ENCODE results near the gene PGRMC2. TPM values are rescaled to one million over a fixed set of nuclear protein-coding genes. Genes with fewer than 3 reads are reported as not detected.

Gene PGRMC2
- total and polyA plus RNA-seq, 2 donors (not counting 1 experiment from before 2014, with no cell fraction given): 4.7 to 30.7 TPM

- H3K27ac ChIP-seq (ENCODE audit: low read length in 2 of 2): no peak overlapping the region
- CTCF ChIA-PET: no interaction called here
- WGBS (ENCODE audit: insufficient coverage): no CpG with 5 or more reads among the region's 2 CpGs
- no peak overlapping the region for H2AFZ ChIP-seq (ENCODE audit: insufficient read depth, low read depth, low read length, poor library complexity, severe bottlenecking)
- no peaks in the 10 kb centered on the region for H3K9me3 ChIP-seq (ENCODE audit: control extremely low read depth in 1 of 3, control insufficient read depth in 2 of 3, insufficient read depth in 1 of 3, low read length in 2 of 3)
- H3K4me2 ChIP-seq (replicated peaks; ENCODE audit: low read depth, low read length, poor library complexity, severe bottlenecking): no peak overlapping the region
- H3K36me3 ChIP-seq (replicated peaks in 1 of 2; ENCODE audit: control extremely low read depth in 1 of 2, control insufficient read depth in 1 of 2, extremely low read depth in 1 of 2, insufficient read depth in 2 of 2, low read length in 1 of 2): no peaks in the 10 kb centered on the region
- H3K4me3 ChIP-seq (ENCODE audit: control extremely low read depth in 1 of 5, extremely low read depth in 1 of 5, insufficient read depth in 1 of 5, low read depth in 2 of 5, low read length in 4 of 5): no peak overlapping the region
- H3K9ac ChIP-seq (ENCODE audit: low read length): no peak overlapping the region
- ATAC-seq (ENCODE audit: low read depth): no peak
- H3K4me3 Mint-ChIP-seq: no peak overlapping the region
- no peaks in the 10 kb centered on the region for H3K4me1 ChIP-seq (ENCODE audit: control insufficient read depth in 2 of 2, insufficient read depth in 2 of 2, low read length in 2 of 2)
- H3K27me3 Mint-ChIP-seq: no peaks in the 10 kb centered on the region
- POLR2A ChIA-PET: no interaction called here
- H4K20me1 ChIP-seq (ENCODE audit: control insufficient read depth, insufficient read depth, low read length, poor library complexity, severe bottlenecking): no peaks in the 10 kb centered on the region
- intact Hi-C loops (cut with micrococcal nuclease): no loop called here
- no peak overlapping the region for H3K27ac Mint-ChIP-seq
- no peaks in the 10 kb centered on the region for H3K27me3 ChIP-seq (replicated peaks in 1 of 4; ENCODE audit: control extremely low read depth in 1 of 4, control insufficient read depth in 3 of 4, insufficient read depth in 4 of 4, low read length in 3 of 4)
- DNase-seq: no peak
- no peak for TF ChIP-seq EZH2 (IDR thresholded peaks at IDR 0.05; ENCODE audit: borderline replicate concordance, insufficient read depth, low read depth, low read length, poor library complexity, severe bottlenecking)
- no peak for TF ChIP-seq CTCF (IDR thresholded peaks at IDR 0.05)
- no peaks in the 10 kb centered on the region for H3K4me1 Mint-ChIP-seq
- H3K79me2 ChIP-seq (ENCODE audit: control insufficient read depth, insufficient read depth, low read length): no peaks in the 10 kb centered on the region
- no peaks in the 10 kb centered on the region for H3K9me3 Mint-ChIP-seq (ENCODE audit: insufficient read depth)
Observed at GRCh38 chr4:128298852-128299251, 11.2 kb upstream of the PGRMC2 start.

- no peaks in the 10 kb centered on the region for H3K9me3 Mint-ChIP-seq (ENCODE audit: insufficient read depth)
- CTCF ChIA-PET: no interaction called here
Observed at GRCh38 chr4:128298146-128298758, 10.6 kb upstream of the PGRMC2 start.

More at GRCh38 chr4:128298146-128298758, 10.6 kb upstream of the PGRMC2 start:
- TF ChIP-seq CTCF (IDR thresholded peaks at IDR 0.05) (no peak), EZH2 (IDR thresholded peaks at IDR 0.05; ENCODE audit: borderline replicate concordance, insufficient read depth, low read depth, low read length, poor library complexity, severe bottlenecking) (no peak)
- H2AFZ ChIP-seq (ENCODE audit: insufficient read depth, low read depth, low read length, poor library complexity, severe bottlenecking): no peak overlapping the region
- H3K4me1 ChIP-seq (ENCODE audit: control insufficient read depth in 2 of 2, insufficient read depth in 2 of 2, low read length in 2 of 2): no peaks in the 10 kb centered on the region
- DNase-seq (no peak), ATAC-seq (ENCODE audit: low read depth) (no peak)
- no peaks in the 10 kb centered on the region for H3K4me1 Mint-ChIP-seq
- no peaks in the 10 kb centered on the region for H3K27me3 ChIP-seq (replicated peaks in 1 of 4; ENCODE audit: control extremely low read depth in 1 of 4, control insufficient read depth in 3 of 4, insufficient read depth in 4 of 4, low read length in 3 of 4)
- no peak overlapping the region for H3K9ac ChIP-seq (ENCODE audit: low read length)
- H3K27ac Mint-ChIP-seq: no peak overlapping the region
- no peak overlapping the region for H3K27ac ChIP-seq (ENCODE audit: low read length in 2 of 2)
- H3K79me2 ChIP-seq (ENCODE audit: control insufficient read depth, insufficient read depth, low read length): no peaks in the 10 kb centered on the region
- no peaks in the 10 kb centered on the region for H3K36me3 ChIP-seq (replicated peaks in 1 of 2; ENCODE audit: control extremely low read depth in 1 of 2, control insufficient read depth in 1 of 2, extremely low read depth in 1 of 2, insufficient read depth in 2 of 2, low read length in 1 of 2)
- 95% methylated on average over 3 of the region's 7 CpGs for WGBS (ENCODE audit: insufficient coverage)
- intact Hi-C loops (cut with micrococcal nuclease): no loop called here
- no peak overlapping the region for H3K4me2 ChIP-seq (replicated peaks; ENCODE audit: low read depth, low read length, poor library complexity, severe bottlenecking)
- no peaks in the 10 kb centered on the region for H3K27me3 Mint-ChIP-seq
- no peak overlapping the region for H3K4me3 ChIP-seq (ENCODE audit: control extremely low read depth in 1 of 5, extremely low read depth in 1 of 5, insufficient read depth in 1 of 5, low read depth in 2 of 5, low read length in 4 of 5)
- H3K4me3 Mint-ChIP-seq: no peak overlapping the region
- POLR2A ChIA-PET: no interaction called here
- H4K20me1 ChIP-seq (ENCODE audit: control insufficient read depth, insufficient read depth, low read length, poor library complexity, severe bottlenecking): no peaks in the 10 kb centered on the region
- no peaks in the 10 kb centered on the region for H3K9me3 ChIP-seq (ENCODE audit: control extremely low read depth in 1 of 3, control insufficient read depth in 2 of 3, insufficient read depth in 1 of 3, low read length in 2 of 3)

Measured in B cell (primary cell).